ENCODE data around the gene RNF144A.

RNF144A gene

GRCh38 chr2:7012141-7012764, 95.0 kb downstream of the RNF144A start:
- TF ChIP-seq YY1 (IDR thresholded peaks at IDR 0.05; ENCODE audit: low read depth) (no peak), TAF1 (IDR thresholded peaks at IDR 0.05; ENCODE audit: low read depth) (no peak), FOXM1 (IDR thresholded peaks at IDR 0.05; ENCODE audit: borderline replicate concordance, low read depth) (no peak), USF1 (IDR thresholded peaks at IDR 0.05) (no peak), CREB1 (IDR thresholded peaks at IDR 0.05; ENCODE audit: low read depth) (no peak), RAD21 (IDR thresholded peaks at IDR 0.05; ENCODE audit: low read depth) (no peak), MAX (IDR thresholded peaks at IDR 0.05) (no peak), REST (IDR thresholded peaks at IDR 0.05; ENCODE audit: low read depth) (no peak), EP300 (IDR thresholded peaks at IDR 0.05; ENCODE audit: borderline replicate concordance) (no peak), EGR1 (IDR thresholded peaks at IDR 0.05) (no peak), NFIC (IDR thresholded peaks at IDR 0.05) (no peak), TEAD4 (IDR thresholded peaks at IDR 0.05) (no peak), ZBTB7A (IDR thresholded peaks at IDR 0.05; ENCODE audit: low read depth) (no peak)

GRCh38 chr2:7013471-7014160, 96.4 kb downstream of the RNF144A start:
- TF ChIP-seq CREB1 (IDR thresholded peaks at IDR 0.05; ENCODE audit: low read depth) = no peak
- TF ChIP-seq REST (IDR thresholded peaks at IDR 0.05; ENCODE audit: low read depth) = no peak
- TF ChIP-seq USF1 (IDR thresholded peaks at IDR 0.05) = no peak
- TF ChIP-seq YY1 (IDR thresholded peaks at IDR 0.05; ENCODE audit: low read depth) = no peak

- TF ChIP-seq EP300 (IDR thresholded peaks at IDR 0.05; ENCODE audit: borderline replicate concordance) (no peak), TEAD4 (IDR thresholded peaks at IDR 0.05) (no peak), TCF12 (IDR thresholded peaks at IDR 0.05; ENCODE audit: low read depth) (no peak), ZBTB7A (IDR thresholded peaks at IDR 0.05; ENCODE audit: low read depth) (no peak), USF1 (IDR thresholded peaks at IDR 0.05) (no peak), RAD21 (IDR thresholded peaks at IDR 0.05; ENCODE audit: low read depth) (peak; percentile 31), CEBPB (IDR thresholded peaks at IDR 0.05) (no peak), TAF1 (IDR thresholded peaks at IDR 0.05; ENCODE audit: low read depth) (no peak)
Measured at GRCh38 chr2:7014174-7014640, 97.0 kb downstream of the RNF144A start.

- TF ChIP-seq TAF1 (IDR thresholded peaks at IDR 0.05; ENCODE audit: low read depth) = no peak
- TF ChIP-seq YY1 (IDR thresholded peaks at IDR 0.05; ENCODE audit: low read depth) = no peak
- TF ChIP-seq RAD21 (IDR thresholded peaks at IDR 0.05; ENCODE audit: low read depth) = no peak
- no peak for TF ChIP-seq EGR1 (IDR thresholded peaks at IDR 0.05)
- no peak for TF ChIP-seq TEAD4 (IDR thresholded peaks at IDR 0.05)
- no peak for TF ChIP-seq NFIC (IDR thresholded peaks at IDR 0.05)
- TF ChIP-seq EP300 (IDR thresholded peaks at IDR 0.05; ENCODE audit: borderline replicate concordance) = no peak
- no peak for TF ChIP-seq CEBPB (IDR thresholded peaks at IDR 0.05)
- no peak for TF ChIP-seq MAX (IDR thresholded peaks at IDR 0.05)
- no peak for TF ChIP-seq ZBTB7A (IDR thresholded peaks at IDR 0.05; ENCODE audit: low read depth)
- no peak for TF ChIP-seq USF1 (IDR thresholded peaks at IDR 0.05)
- no peak for TF ChIP-seq TCF12 (IDR thresholded peaks at IDR 0.05; ENCODE audit: low read depth)
- no peak for TF ChIP-seq REST (IDR thresholded peaks at IDR 0.05; ENCODE audit: low read depth)
- no peak for TF ChIP-seq FOXM1 (IDR thresholded peaks at IDR 0.05; ENCODE audit: borderline replicate concordance, low read depth)
- no peak for TF ChIP-seq CREB1 (IDR thresholded peaks at IDR 0.05; ENCODE audit: low read depth)
Measured at GRCh38 chr2:7015007-7015950, 98.1 kb downstream of the RNF144A start.

All from Ishikawa (cell line).